GM23248 (cell line): Measurements from ENCODE around the gene BRD4. TPM values are rescaled to one million over a fixed set of nuclear protein-coding genes. Genes with fewer than 3 reads are reported as not detected.

Source experiments
- DNase-seq: peaks from one replicate; pipeline ENCODE4 v3.0.0-alpha.2; 2015
- H2AFZ ChIP-seq: fragments of 200-600 bp; sonication (generic); 2 replicates; pipeline ENCODE4 v1.6.1; 2016; ENCODE audit warnings: antibody characterized with exemption
- H3F3A ChIP-seq: fragments of 200-600 bp; sonication (generic); 2 replicates; pipeline ENCODE4 v1.6.1; 2016; ENCODE audit warnings: mild to moderate bottlenecking, antibody characterized with exemption, mixed run types; ENCODE audit not compliant: insufficient read depth
- H3K27ac ChIP-seq: fragments of 200-600 bp; sonication (generic); 2 replicates; pipeline ENCODE4 v1.5.1; 2016; ENCODE audit warnings: mild to moderate bottlenecking
- H3K27me3 ChIP-seq: fragments of 200-600 bp; sonication (generic); replicated peaks from 2 replicates; pipeline ENCODE4 v1.6.1; 2016; ENCODE audit warnings: mild to moderate bottlenecking; ENCODE audit not compliant: insufficient read depth
- H3K36me3 ChIP-seq: fragments of 200-600 bp; sonication (generic); 2 replicates; pipeline ENCODE4 v1.6.1; 2016; ENCODE audit warnings: low read depth, mild to moderate bottlenecking
- H3K4me1 ChIP-seq: fragments of 200-600 bp; sonication (generic); 2 replicates; pipeline ENCODE4 v1.6.1; 2016; ENCODE audit warnings: mild to moderate bottlenecking; ENCODE audit not compliant: insufficient read depth
- H3K4me2 ChIP-seq: fragments of 200-600 bp; sonication (generic); one replicate; pipeline ENCODE4 v1.6.1; 2016; ENCODE audit warnings: mild to moderate bottlenecking; ENCODE audit not compliant: unreplicated experiment
- H3K4me3 ChIP-seq: fragments of 200-600 bp; sonication (generic); 2 replicates; pipeline ENCODE4 v1.5.1; 2016; ENCODE audit warnings: mild to moderate bottlenecking
- H3K79me2 ChIP-seq: fragments of 200-600 bp; sonication (generic); 2 replicates; pipeline ENCODE4 v1.6.1; 2016; ENCODE audit warnings: mild to moderate bottlenecking; ENCODE audit not compliant: insufficient read depth
- H3K9ac ChIP-seq: fragments of 200-600 bp; sonication (generic); 2 replicates; pipeline ENCODE4 v1.6.1; 2016; ENCODE audit warnings: mild to moderate bottlenecking
- H3K9me2 ChIP-seq: fragments of 200-600 bp; sonication (generic); 2 replicates; pipeline ENCODE4 v1.6.1; 2016; ENCODE audit warnings: mixed run types, mild to moderate bottlenecking, moderate library complexity; ENCODE audit not compliant: insufficient read depth
- H3K9me3 ChIP-seq: fragments of 200-600 bp; sonication (generic); one replicate; pipeline ENCODE4 v1.6.1; 2017; ENCODE audit warnings: low read depth
- H4K20me1 ChIP-seq: fragments of 200-600 bp; sonication (generic); 2 replicates; pipeline ENCODE4 v1.6.0; 2016; ENCODE audit not compliant: insufficient read depth
- EZH2 ChIP-seq: fragments of 200-600 bp; sonication (generic); IDR thresholded peaks from 2 replicates; pipeline ENCODE4 v1.6.1; 2018; ENCODE audit warnings: antibody characterized with exemption, mild to moderate bottlenecking; ENCODE audit not compliant: insufficient read depth, poor library complexity, severe bottlenecking
- EZH2phosphoT487 ChIP-seq: fragments of 200-600 bp; sonication (generic); IDR thresholded peaks from 2 replicates; pipeline ENCODE4 v1.6.1; 2018; ENCODE audit warnings: antibody characterized with exemption, moderate library complexity, mild to moderate bottlenecking, low read depth; ENCODE audit not compliant: insufficient read depth
- WGBS, 2 experiments: methylation state at CpG; one replicate each; pipeline ENCODE4 v1.1.6; 2015 to 2017; ENCODE audit warnings: low lambda C conversion rate in 2 of 2, low coverage in 1 of 2; ENCODE audit errors: missing lambda C conversion rate in 2 of 2; 5-methylcytosine and 5-hydroxymethylcytosine counted together
- in situ Hi-C: fragments of 300-500 bp; cut with MboI; formaldehyde crosslinking; loops from 2 replicates; pipeline ENCODE4 v1.15.0; 2020
- polyA plus RNA-seq: library from polyadenylated mRNA; unstranded; fragments of >200 nt; fragmentation: Nextera tagmentation; extraction: Ambion mirVana; gene quantifications from 2 replicates; pipeline ENCODE4 v1.2.1, GENCODE V29; 2016
- total RNA-seq: library from RNA; depleted of rRNA; stranded (reverse); fragments of >200 nt; shearing (Covaris generic); gene quantifications from 2 replicates; pipeline ENCODE4 v1.2.3, GENCODE V29; 2014

Gene BRD4
- total and polyA plus RNA-seq, 2 experiments from 2014 or later = 9.0 to 18.6 TPM

GRCh38 chr19:15284896-15285295 lies 47.4 kb downstream of the BRD4 start:
- no peak overlapping the region for H2AFZ ChIP-seq
- H4K20me1 ChIP-seq = peaks cover 75% of the 10 kb centered on the region
- 80 to 82% methylated on average over 3 of the region's 3 CpGs for WGBS, 2 experiments
- no peak for TF ChIP-seq EZH2phosphoT487
- TF ChIP-seq EZH2 = no peak
- peaks cover 100% of the 10 kb centered on the region for H3K79me2 ChIP-seq
- no peak overlapping the region for H3K4me2 ChIP-seq
- H3K4me1 ChIP-seq = peaks cover 70% of the 10 kb centered on the region
- H3K9me3 ChIP-seq = no peaks in the 10 kb centered on the region
- no peaks in the 10 kb centered on the region for H3K27me3 ChIP-seq
- DNase-seq = no peak
- H3K9me2 ChIP-seq = no peaks in the 10 kb centered on the region
- no peak overlapping the region for H3K9ac ChIP-seq
- peaks cover 52% of the 10 kb centered on the region for H3F3A ChIP-seq
- H3K4me3 ChIP-seq = no peak overlapping the region
- in situ Hi-C loops = no loop called here
- H3K27ac ChIP-seq = 0 out of 2 replicates have a peak overlapping the region, but pooled peaks have one; percentile 1
- no peaks in the 10 kb centered on the region for H3K36me3 ChIP-seq

- WGBS, 2 experiments = 85 to 89% methylated on average over 5 of the region's 5 CpGs
- H4K20me1 ChIP-seq = peaks cover 73% of the 10 kb centered on the region
Observed at GRCh38 chr19:15284091-15284490, 48.2 kb downstream of the BRD4 start.

GRCh38 chr19:15283141-15283883 lies 49.0 kb downstream of the BRD4 start:
- WGBS, 2 experiments = 44 to 45% methylated on average over 10 of the region's 10 CpGs
- Histone ChIP-seq H3K36me3 (no peaks in the 10 kb centered on the region), H3K27me3 (no peaks in the 10 kb centered on the region), H4K20me1 (peaks cover 72% of the 10 kb centered on the region), H3K9me2 (no peaks in the 10 kb centered on the region), H3K27ac (peak overlapping the region; percentile 61), H3K9me3 (no peaks in the 10 kb centered on the region), H3K4me3 (no peak overlapping the region), H2AFZ (no peak overlapping the region), H3K79me2 (peaks cover 100% of the 10 kb centered on the region), H3K4me2 (peak overlapping the region; percentile 43), H3F3A (peaks cover 66% of the 10 kb centered on the region), H3K9ac (0 out of 2 replicates have a peak overlapping the region, but pooled peaks have one; percentile 10), H3K4me1 (peaks cover 73% of the 10 kb centered on the region)
- DNase-seq = peak; percentile 92
- in situ Hi-C loops = no loop called here
- TF ChIP-seq EZH2phosphoT487 = no peak
- no peak for TF ChIP-seq EZH2

More at GRCh38 chr19:15284091-15284490, 48.2 kb downstream of the BRD4 start:
- H3K79me2 ChIP-seq = peaks cover 100% of the 10 kb centered on the region
- no peak for DNase-seq
- no peaks in the 10 kb centered on the region for H3K27me3 ChIP-seq
- no peak overlapping the region for H2AFZ ChIP-seq
- H3K27ac ChIP-seq = peak overlapping the region; percentile 61
- peak overlapping the region; percentile 43 for H3K4me2 ChIP-seq
- H3K4me3 ChIP-seq = no peak overlapping the region
- in situ Hi-C loops = no loop called here
- H3K9me2 ChIP-seq = no peaks in the 10 kb centered on the region
- peaks cover 60% of the 10 kb centered on the region for H3F3A ChIP-seq
- H3K4me1 ChIP-seq = peaks cover 76% of the 10 kb centered on the region
- no peaks in the 10 kb centered on the region for H3K36me3 ChIP-seq
- H3K9me3 ChIP-seq = no peaks in the 10 kb centered on the region
- TF ChIP-seq EZH2phosphoT487 (no peak), EZH2 (no peak)
- 0 out of 2 replicates have a peak overlapping the region, but pooled peaks have one; percentile 10 for H3K9ac ChIP-seq

- DNase-seq = no peak
- H3K27me3 ChIP-seq = no peaks in the 10 kb centered on the region
- H3K79me2 ChIP-seq = peaks cover 100% of the 10 kb centered on the region
- peaks cover 63% of the 10 kb centered on the region for H3K4me1 ChIP-seq
- H3K4me3 ChIP-seq = no peak overlapping the region
- H3F3A ChIP-seq = peaks cover 62% of the 10 kb centered on the region
- no peak overlapping the region for H3K9ac ChIP-seq
- no peak overlapping the region for H2AFZ ChIP-seq
- H3K9me3 ChIP-seq = no peaks in the 10 kb centered on the region
- no peak overlapping the region for H3K4me2 ChIP-seq
- peaks cover 63% of the 10 kb centered on the region for H4K20me1 ChIP-seq
- 53 to 63% methylated on average over 1 of the region's 1 CpG for WGBS, 2 experiments
- no peaks in the 10 kb centered on the region for H3K36me3 ChIP-seq
- TF ChIP-seq EZH2 (no peak), EZH2phosphoT487 (no peak)
- in situ Hi-C loops = no loop called here
- no peaks in the 10 kb centered on the region for H3K9me2 ChIP-seq
- peak overlapping the region; percentile 61; the same call in 1 of the 2 replicates for H3K27ac ChIP-seq
Observed at GRCh38 chr19:15282311-15282705, 50.0 kb downstream of the BRD4 start.
